NOMO-1 treated with dmso at 0.1 percent for 144 hours (cell line): Measurements from ENCODE around the gene ABHD5.
A peak's percentile ranks its signal among the peaks of the same experiment; 100 is the strongest.
"Not testable (repeated sequence)": the region's sequence is repeated elsewhere in the genome, so short reads cannot be mapped to it uniquely, and the experiment has no call there.

Experiments used
- DNase-seq: peaks from one replicate; lab custom pipeline; 2025; ENCODE audit not compliant: unreplicated experiment; lab: John Stamatoyannopoulos, UW

The ABHD5 gene

GRCh38 chr3:43690400-43691119 is at the start of gene ABHD5:
ABHD5 (plus strand) TSS chr3:43690938; CDS start chr3:43690993, 55 bp downstream.
- peak; percentile 87 for DNase-seq

GRCh38 chr3:43641306-43642114 is 49.2 kb upstream of the ABHD5 start:
- DNase-seq: peak; percentile 53

GRCh38 chr3:43644443-43644842 is 46.3 kb upstream of the ABHD5 start:
- DNase-seq: no peak

GRCh38 chr3:43647331-43648166 is 43.2 kb upstream of the ABHD5 start:
- no peak for DNase-seq

GRCh38 chr3:43648957-43649356 is 41.8 kb upstream of the ABHD5 start:
- DNase-seq: no peak

- no peak for DNase-seq
Measured at GRCh38 chr3:43649365-43649968, 41.3 kb upstream of the ABHD5 start.

- no peak for DNase-seq
Measured at GRCh38 chr3:43650345-43650744, 40.4 kb upstream of the ABHD5 start.

- DNase-seq: not testable (repeated sequence)
Measured at GRCh38 chr3:43656390-43656789, 34.3 kb upstream of the ABHD5 start.

GRCh38 chr3:43659250-43659880 is 31.4 kb upstream of the ABHD5 start:
- DNase-seq: no peak

- not testable (repeated sequence) for DNase-seq
Measured at GRCh38 chr3:43661376-43661775, 29.4 kb upstream of the ABHD5 start.

- DNase-seq: not testable (repeated sequence)
Measured at GRCh38 chr3:43665011-43665410, 25.7 kb upstream of the ABHD5 start.

- DNase-seq: no peak
Measured at GRCh38 chr3:43670635-43671522, 19.9 kb upstream of the ABHD5 start.

- DNase-seq: no peak
Measured at GRCh38 chr3:43674345-43675085, 16.2 kb upstream of the ABHD5 start.

GRCh38 chr3:43675593-43675992 is 15.1 kb upstream of the ABHD5 start:
- no peak for DNase-seq

GRCh38 chr3:43676441-43676840 is 14.3 kb upstream of the ABHD5 start:
- DNase-seq: no peak

GRCh38 chr3:43678375-43678774 is 12.4 kb upstream of the ABHD5 start:
- not testable (repeated sequence) for DNase-seq

GRCh38 chr3:43678887-43679449 is 11.8 kb upstream of the ABHD5 start:
- not testable (repeated sequence) for DNase-seq

- not testable (repeated sequence) for DNase-seq
Measured at GRCh38 chr3:43680857-43681256, 9.9 kb upstream of the ABHD5 start.
